Left ventricle myocardium inferior (tissue), 1 donor: ENCODE results near the gene GRID1. TPM values are rescaled to one million over a fixed set of nuclear protein-coding genes. Genes with fewer than 3 reads are reported as not detected.

Experiments
- DNase-seq: peaks from one replicate; pipeline ENCODE4 v3.0.0-alpha.2; 2020
- H3K27ac ChIP-seq: fragments of 200-600 bp; replicated peaks from 2 replicates; pipeline ENCODE4 v1.8.0; 2021
- H3K27me3 ChIP-seq: fragments of 200-600 bp; 2 replicates; pipeline ENCODE4 v1.8.0; 2021; ENCODE audit warnings: low read depth
- H3K36me3 ChIP-seq: fragments of 200-600 bp; 2 replicates; pipeline ENCODE4 v1.8.0; 2021
- H3K4me1 ChIP-seq: fragments of 200-600 bp; 2 replicates; pipeline ENCODE4 v1.8.0; 2021
- H3K4me3 ChIP-seq: fragments of 200-600 bp; 2 replicates; pipeline ENCODE4 v1.8.0; 2021; ENCODE audit warnings: mild to moderate bottlenecking, moderate library complexity
- H3K9me3 ChIP-seq: fragments of 200-600 bp; replicated peaks from 2 replicates; pipeline ENCODE4 v1.8.0; 2021
- intact Hi-C: fragments of 100-400 bp; cut with micrococcal nuclease; formaldehyde crosslinking; loops from one replicate; pipeline ENCODE4 v1.11.0; 2022
- total RNA-seq: library from RNA; stranded (reverse); fragmentation: NEBNext Ultra II Directional; extraction: Animal tissue kit (Norgen Biotek cat#: 25700); gene quantifications from one replicate; pipeline ENCODE4 v1.2.1, GENCODE V29; 2021
- TF ChIP-seq, protein P1 (sequence below): fragments of 200-600 bp; IDR thresholded peaks from 2 replicates; pipeline ENCODE4 v1.8.0; 2021; ENCODE audit warnings: antibody characterized with exemption, mild to moderate bottlenecking, borderline replicate concordance
- donor health status: DM: no; HTN: yes; CAD: no; lungs with severe emphysema.

Gene GRID1
- total RNA-seq, 1 donor from 2014 or later: 1.6 TPM

DNA sequence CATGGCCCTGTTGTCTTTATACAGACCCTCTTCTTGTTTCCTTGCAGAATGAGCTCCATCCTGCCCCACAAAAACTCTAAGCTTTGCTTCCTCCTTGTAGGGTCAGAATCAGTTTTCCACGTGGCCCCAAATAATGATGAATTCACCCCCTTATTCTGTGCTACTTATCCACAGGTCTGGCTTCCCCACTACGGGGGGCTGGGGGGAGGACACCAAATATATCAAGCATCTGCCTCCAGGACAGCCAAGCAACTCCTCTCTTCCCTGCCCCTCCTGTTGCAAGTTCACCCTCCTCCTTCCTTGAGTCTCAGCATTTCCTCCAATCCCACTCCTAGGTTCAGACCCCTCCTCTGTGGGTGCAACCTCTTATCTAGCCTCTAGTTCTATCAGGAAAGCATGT lies 743.3 kb downstream of the GRID1 start:
- H3K9me3 ChIP-seq: no peaks in the 10 kb centered on the region
- no peak for DNase-seq
- H3K27ac ChIP-seq: no peak overlapping the region
- H3K27me3 ChIP-seq: no peaks in the 10 kb centered on the region
- intact Hi-C loops: no loop called here
- no peaks in the 10 kb centered on the region for H3K4me1 ChIP-seq
- TF ChIP-seq, protein P1, sequence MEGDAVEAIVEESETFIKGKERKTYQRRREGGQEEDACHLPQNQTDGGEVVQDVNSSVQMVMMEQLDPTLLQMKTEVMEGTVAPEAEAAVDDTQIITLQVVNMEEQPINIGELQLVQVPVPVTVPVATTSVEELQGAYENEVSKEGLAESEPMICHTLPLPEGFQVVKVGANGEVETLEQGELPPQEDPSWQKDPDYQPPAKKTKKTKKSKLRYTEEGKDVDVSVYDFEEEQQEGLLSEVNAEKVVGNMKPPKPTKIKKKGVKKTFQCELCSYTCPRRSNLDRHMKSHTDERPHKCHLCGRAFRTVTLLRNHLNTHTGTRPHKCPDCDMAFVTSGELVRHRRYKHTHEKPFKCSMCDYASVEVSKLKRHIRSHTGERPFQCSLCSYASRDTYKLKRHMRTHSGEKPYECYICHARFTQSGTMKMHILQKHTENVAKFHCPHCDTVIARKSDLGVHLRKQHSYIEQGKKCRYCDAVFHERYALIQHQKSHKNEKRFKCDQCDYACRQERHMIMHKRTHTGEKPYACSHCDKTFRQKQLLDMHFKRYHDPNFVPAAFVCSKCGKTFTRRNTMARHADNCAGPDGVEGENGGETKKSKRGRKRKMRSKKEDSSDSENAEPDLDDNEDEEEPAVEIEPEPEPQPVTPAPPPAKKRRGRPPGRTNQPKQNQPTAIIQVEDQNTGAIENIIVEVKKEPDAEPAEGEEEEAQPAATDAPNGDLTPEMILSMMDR: no peak
- no peaks in the 10 kb centered on the region for H3K36me3 ChIP-seq
- H3K4me3 ChIP-seq: no peak overlapping the region

DNA sequence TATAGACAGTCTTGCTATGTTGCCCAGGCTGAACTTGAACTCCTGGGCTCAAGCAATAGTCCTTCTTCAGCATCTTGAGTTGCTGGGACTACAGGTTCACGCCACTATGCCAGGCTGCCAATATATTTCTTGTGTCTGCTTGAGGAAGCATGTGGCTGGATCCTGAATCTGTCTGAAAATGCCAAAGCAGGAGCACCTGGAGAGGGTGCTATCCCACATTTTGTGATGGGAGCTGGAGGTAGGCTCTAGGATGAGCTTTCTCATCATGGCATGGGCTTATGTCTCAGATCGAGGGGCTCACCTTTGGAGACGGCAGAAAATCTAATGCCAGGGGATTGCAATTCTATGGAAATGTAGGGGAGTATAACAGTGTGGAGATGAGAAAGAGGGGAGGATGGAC lies 744.2 kb downstream of the GRID1 start:
- Histone ChIP-seq H3K27me3 (no peaks in the 10 kb centered on the region), H3K4me1 (no peaks in the 10 kb centered on the region), H3K27ac (no peak overlapping the region), H3K4me3 (no peak overlapping the region), H3K36me3 (no peaks in the 10 kb centered on the region), H3K9me3 (no peaks in the 10 kb centered on the region)
- intact Hi-C loops: no loop called here
- TF ChIP-seq, protein P1: no peak
- no peak for DNase-seq

DNA sequence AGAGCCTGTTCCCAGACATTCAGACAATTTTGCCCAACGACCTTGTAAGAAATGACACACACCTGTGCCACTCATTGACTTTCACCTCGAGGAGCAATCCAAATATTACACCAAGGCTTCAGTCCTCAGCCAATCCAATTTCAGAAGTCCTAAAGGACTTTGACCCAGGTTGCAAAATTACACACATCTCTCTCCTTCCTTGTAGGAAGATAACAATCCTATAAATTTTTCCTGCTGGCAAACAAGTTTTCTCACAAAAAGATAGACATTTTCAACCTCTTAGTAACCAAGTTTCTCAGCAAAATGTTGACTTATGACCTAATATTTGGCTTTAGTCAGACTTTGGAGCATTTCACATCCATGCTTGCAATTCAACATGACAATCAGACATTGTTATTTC lies 745.0 kb downstream of the GRID1 start:
- no peaks in the 10 kb centered on the region for H3K27me3 ChIP-seq
- H3K4me1 ChIP-seq: no peaks in the 10 kb centered on the region
- H3K9me3 ChIP-seq: no peaks in the 10 kb centered on the region
- H3K27ac ChIP-seq: no peak overlapping the region
- no peak for DNase-seq
- intact Hi-C loops: no loop called here
- TF ChIP-seq, protein P1: no peak
- no peaks in the 10 kb centered on the region for H3K36me3 ChIP-seq
- no peak overlapping the region for H3K4me3 ChIP-seq

DNA sequence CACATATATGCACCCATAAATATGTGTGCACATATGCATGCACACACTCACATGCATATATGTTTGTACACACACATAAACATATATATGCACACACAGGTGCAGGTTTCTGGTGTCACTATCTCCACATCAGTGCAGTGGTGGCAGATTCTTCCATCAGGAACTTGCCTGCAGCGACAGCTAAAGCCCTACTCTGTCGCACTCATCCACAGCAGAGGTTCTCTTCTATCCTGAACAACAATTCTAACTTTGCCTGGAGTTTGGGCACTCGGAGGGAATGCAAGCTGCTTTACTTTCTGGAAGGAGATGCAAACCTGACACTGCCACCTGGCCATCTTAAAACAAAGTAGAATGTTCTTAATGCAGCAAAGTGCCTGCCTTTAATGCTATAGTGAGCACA lies 745.8 kb downstream of the GRID1 start:
- Histone ChIP-seq H3K36me3 (no peaks in the 10 kb centered on the region), H3K4me1 (no peaks in the 10 kb centered on the region), H3K9me3 (no peaks in the 10 kb centered on the region), H3K4me3 (no peak overlapping the region), H3K27me3 (no peaks in the 10 kb centered on the region), H3K27ac (no peak overlapping the region)
- TF ChIP-seq, protein P1: no peak
- intact Hi-C loops: no loop called here
- DNase-seq: no peak

DNA sequence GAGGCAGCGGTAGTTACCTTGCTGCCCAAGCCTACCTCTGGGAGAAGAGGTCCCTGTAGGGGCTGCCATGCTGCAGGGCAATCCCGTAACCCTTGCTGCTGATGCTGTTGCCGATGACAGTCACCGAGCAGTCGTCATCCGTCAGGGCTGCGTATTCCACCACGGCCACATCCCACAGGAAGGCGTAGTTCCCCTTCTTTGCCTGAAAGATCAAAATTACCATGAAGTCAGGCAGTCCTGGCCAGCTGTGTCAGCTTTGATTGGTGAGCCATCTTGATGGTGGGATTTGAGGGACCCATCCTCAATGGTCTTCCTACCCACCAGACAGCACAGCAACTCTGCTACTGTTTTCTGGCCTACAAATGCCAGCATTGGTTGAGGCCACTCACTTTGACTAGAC lies 746.8 kb downstream of the GRID1 start:
- Histone ChIP-seq H3K4me3 (no peak overlapping the region), H3K4me1 (no peaks in the 10 kb centered on the region), H3K27me3 (peaks cover 8% of the 10 kb centered on the region), H3K9me3 (no peaks in the 10 kb centered on the region), H3K36me3 (no peaks in the 10 kb centered on the region), H3K27ac (no peak overlapping the region)
- TF ChIP-seq, protein P1: no peak
- DNase-seq: no peak
- intact Hi-C loops: no loop called here

DNA sequence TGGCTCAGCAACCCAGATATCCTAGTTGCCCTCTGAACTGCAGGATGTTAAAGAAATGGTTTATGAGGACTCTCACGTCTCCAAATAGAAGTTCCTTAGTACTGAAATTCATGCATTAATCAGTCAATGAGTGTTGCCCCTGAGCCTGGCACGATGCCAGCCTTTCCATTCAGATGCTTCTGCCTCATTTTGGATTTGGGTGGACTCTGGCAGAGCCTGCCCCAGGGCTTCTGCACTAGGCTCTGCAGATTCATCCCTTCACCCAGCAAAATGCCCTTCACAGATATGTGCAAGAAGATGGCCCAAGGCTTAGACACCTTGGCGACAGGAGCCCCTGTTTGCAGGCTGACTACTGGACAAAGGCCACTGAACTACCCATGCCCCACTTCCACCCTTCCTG lies 747.8 kb downstream of the GRID1 start:
- Histone ChIP-seq H3K4me3 (no peak overlapping the region), H3K27ac (no peak overlapping the region), H3K4me1 (no peaks in the 10 kb centered on the region), H3K9me3 (no peaks in the 10 kb centered on the region), H3K27me3 (peaks cover 8% of the 10 kb centered on the region), H3K36me3 (no peaks in the 10 kb centered on the region)
- intact Hi-C loops: no loop called here
- no peak for DNase-seq
- TF ChIP-seq, protein P1: no peak
